Measurements from ENCODE around the gene STARD10.
A peak's percentile ranks its signal among the peaks of the same experiment; 100 is the strongest.
"Not testable (repeated sequence)": the region's sequence is repeated elsewhere in the genome, so short reads cannot be mapped to it uniquely, and the experiment has no call there.

Gene STARD10

GRCh38 chr11:72826191-72826941, 32.5 kb upstream of the STARD10 start:
- no peak for DNase-seq (ENCODE audit: low read depth)

- DNase-seq (ENCODE audit: low read depth), result no peak
These were observed 31.8 kb upstream of the STARD10 start for GRCh38 chr11:72825661-72826060.

- no peak for DNase-seq (ENCODE audit: low read depth)
These were observed 31.1 kb upstream of the STARD10 start for GRCh38 chr11:72824811-72825505.

GRCh38 chr11:72824020-72824419, 30.2 kb upstream of the STARD10 start:
- DNase-seq (ENCODE audit: low read depth), result no peak

GRCh38 chr11:72823105-72823804, 29.4 kb upstream of the STARD10 start:
- no peak for DNase-seq (ENCODE audit: low read depth)

GRCh38 chr11:72821920-72822799, 28.3 kb upstream of the STARD10 start:
- peak; percentile 44 for DNase-seq (ENCODE audit: low read depth)

GRCh38 chr11:72821221-72821919, 27.5 kb upstream of the STARD10 start:
- no peak for DNase-seq (ENCODE audit: low read depth)

- DNase-seq (ENCODE audit: low read depth), result no peak
These were observed 26.7 kb upstream of the STARD10 start for GRCh38 chr11:72820439-72821139.

- no peak for DNase-seq (ENCODE audit: low read depth)
These were observed 25.1 kb upstream of the STARD10 start for GRCh38 chr11:72818971-72819370.

GRCh38 chr11:72817966-72818365, 24.1 kb upstream of the STARD10 start:
- no peak for DNase-seq (ENCODE audit: low read depth)

GRCh38 chr11:72816404-72816990, 22.6 kb upstream of the STARD10 start:
- no peak for DNase-seq (ENCODE audit: low read depth)

GRCh38 chr11:72815110-72815618, 21.3 kb upstream of the STARD10 start:
- DNase-seq (ENCODE audit: low read depth), result no peak

- DNase-seq (ENCODE audit: low read depth), result peak; percentile 27
These were observed 20.7 kb upstream of the STARD10 start, which contains the start of gene ATG16L2 for GRCh38 chr11:72814286-72815109. ATG16L2 (plus strand) TSS chr11:72814411; CDS start chr11:72814446, 35 bp downstream.

- peak; percentile 78 for DNase-seq (ENCODE audit: low read depth)
These were observed 20.0 kb upstream of the STARD10 start for GRCh38 chr11:72813740-72814285.

GRCh38 chr11:72812967-72813739, 19.3 kb upstream of the STARD10 start:
- peak; percentile 59 for DNase-seq (ENCODE audit: low read depth)

- no peak for DNase-seq (ENCODE audit: low read depth)
These were observed 18.7 kb upstream of the STARD10 start for GRCh38 chr11:72812604-72812966.

GRCh38 chr11:72811686-72812085, 17.8 kb upstream of the STARD10 start:
- DNase-seq (ENCODE audit: low read depth), result not testable (repeated sequence)

GRCh38 chr11:72808331-72808798, 14.5 kb upstream of the STARD10 start:
- no peak for DNase-seq (ENCODE audit: low read depth)
